H9 (cell line): ENCODE data around the gene IL12RB2. TPM values are rescaled to one million over a fixed set of nuclear protein-coding genes. Genes with fewer than 3 reads are reported as not detected.

Source experiments
- DNase-seq: peaks from one replicate; pipeline ENCODE4 v3.0.0-alpha.2; 2017
- H2AFZ ChIP-seq: one replicate; pipeline ENCODE4 v1.6.1; 2013; ENCODE audit warnings: mild to moderate bottlenecking, low read length, control low read depth, moderate library complexity
- H2AK5ac ChIP-seq: 2 replicates; pipeline ENCODE4 v1.6.1; 2013; ENCODE audit warnings: low read length, control low read depth, mixed read lengths; ENCODE audit not compliant: insufficient read length
- H2BK120ac ChIP-seq: one replicate; pipeline ENCODE4 v1.6.1; 2013; ENCODE audit warnings: low read depth, mild to moderate bottlenecking, low read length, control low read depth, inconsistent platforms; ENCODE audit not compliant: poor library complexity, severe bottlenecking
- H2BK12ac ChIP-seq: 2 replicates; pipeline ENCODE4 v1.6.1; 2013; ENCODE audit warnings: low read length, control low read depth, mixed read lengths, low read depth; ENCODE audit not compliant: insufficient read length
- H2BK15ac ChIP-seq: 2 replicates; pipeline ENCODE4 v1.6.1; 2013; ENCODE audit warnings: low read depth, low read length, control low read depth
- H2BK20ac ChIP-seq: one replicate; pipeline ENCODE4 v1.6.1; 2013; ENCODE audit warnings: low read depth, mild to moderate bottlenecking, low read length, control low read depth, inconsistent platforms; ENCODE audit not compliant: poor library complexity, severe bottlenecking
- H2BK5ac ChIP-seq: 2 replicates; pipeline ENCODE4 v1.6.1; 2013; ENCODE audit warnings: low read length, control low read depth, mixed read lengths; ENCODE audit not compliant: insufficient read length
- H3K14ac ChIP-seq: 2 replicates; pipeline ENCODE4 v1.6.1; 2013; ENCODE audit warnings: low read length, control low read depth; ENCODE audit not compliant: insufficient read depth
- H3K18ac ChIP-seq: 2 replicates; pipeline ENCODE4 v1.6.1; 2013; ENCODE audit warnings: low read depth, mild to moderate bottlenecking, mixed read lengths, low read length, control low read depth; ENCODE audit not compliant: insufficient read length
- H3K23ac ChIP-seq: 2 replicates; pipeline ENCODE4 v1.6.1; 2013; ENCODE audit warnings: low read length, control low read depth, mixed read lengths, low read depth; ENCODE audit not compliant: insufficient read length
- H3K23me2 ChIP-seq: 2 replicates; pipeline ENCODE4 v1.6.1; 2013; ENCODE audit warnings: low read depth, mild to moderate bottlenecking, mixed read lengths, low read length, control low read depth; ENCODE audit not compliant: insufficient read length, poor library complexity, severe bottlenecking
- H3K27ac ChIP-seq: 2 replicates; pipeline ENCODE4 v1.5.1; 2013; ENCODE audit warnings: low read length, control low read depth, mixed read lengths, low read depth; ENCODE audit not compliant: insufficient read length
- H3K27me3 ChIP-seq: 2 replicates; pipeline ENCODE4 v1.6.1; 2013; ENCODE audit warnings: low read length, control low read depth, inconsistent platforms; ENCODE audit not compliant: insufficient read depth
- H3K4ac ChIP-seq: 2 replicates; pipeline ENCODE4 v1.6.1; 2013; ENCODE audit warnings: low read depth, mild to moderate bottlenecking, control low read depth, inconsistent platforms, low read length, moderate library complexity
- H3K4me1 ChIP-seq: 2 replicates; pipeline ENCODE4 v1.6.1; 2013; ENCODE audit warnings: low read length, control low read depth, inconsistent platforms; ENCODE audit not compliant: insufficient read depth
- H3K4me2 ChIP-seq: 2 replicates; pipeline ENCODE4 v1.6.1; 2013; ENCODE audit warnings: low read length, control low read depth, mixed read lengths; ENCODE audit not compliant: insufficient read length, insufficient read depth
- H3K56ac ChIP-seq: 2 replicates; pipeline ENCODE4 v1.6.1; 2013; ENCODE audit warnings: low read depth, mild to moderate bottlenecking, mixed read lengths, low read length, control low read depth; ENCODE audit not compliant: insufficient read length
- H3K79me1 ChIP-seq: 2 replicates; pipeline ENCODE4 v1.6.1; 2013; ENCODE audit warnings: low read depth, mild to moderate bottlenecking, moderate library complexity, low read length, control low read depth, inconsistent platforms; ENCODE audit not compliant: insufficient read depth, poor library complexity, severe bottlenecking
- H3K79me2 ChIP-seq: 2 replicates; pipeline ENCODE4 v1.6.1; 2013; ENCODE audit warnings: low read length, control low read depth, inconsistent platforms; ENCODE audit not compliant: insufficient read depth
- H3K9ac ChIP-seq: 2 replicates; pipeline ENCODE4 v1.6.1; 2013; ENCODE audit warnings: low read length, control low read depth, mixed read lengths; ENCODE audit not compliant: insufficient read length; ENCODE audit errors: extremely low read depth
- H3K9me3 ChIP-seq: one replicate; pipeline ENCODE4 v1.6.1; 2013; ENCODE audit warnings: low read depth, low read length, inconsistent platforms; ENCODE audit not compliant: control insufficient read depth
- H3T11ph ChIP-seq: one replicate; pipeline ENCODE4 v1.6.1; 2013; ENCODE audit warnings: mild to moderate bottlenecking, low read length, control low read depth, inconsistent platforms
- H4K20me1 ChIP-seq: one replicate; pipeline ENCODE4 v1.6.1; 2013; ENCODE audit not compliant: control insufficient read depth, insufficient read length, insufficient read depth
- H4K5ac ChIP-seq: 2 replicates; pipeline ENCODE4 v1.6.1; 2013; ENCODE audit warnings: low read depth, mild to moderate bottlenecking, mixed read lengths, low read length, control low read depth; ENCODE audit not compliant: insufficient read length
- H4K8ac ChIP-seq: replicated peaks from 2 replicates; pipeline ENCODE4 v1.6.1; 2013; ENCODE audit warnings: low read length, control low read depth, mixed read lengths, low read depth; ENCODE audit not compliant: insufficient read length
- H4K91ac ChIP-seq: 2 replicates; pipeline ENCODE4 v1.6.1; 2013; ENCODE audit warnings: low read depth, mild to moderate bottlenecking, moderate library complexity, mixed read lengths, low read length, control low read depth; ENCODE audit not compliant: insufficient read length
- H3K27ac Mint-ChIP-seq, 3 experiments: 2 replicates in 2 of 3; 3 replicates in 1 of 3; pipeline ENCODE4 v1.8.0; 2020 to 2021; ENCODE audit warnings: mixed read lengths in 3 of 3, mild to moderate bottlenecking in 1 of 3, moderate library complexity in 1 of 3
- H3K27me3 Mint-ChIP-seq: 2 replicates; pipeline ENCODE4 v1.8.0; 2021; ENCODE audit warnings: low read depth, mild to moderate bottlenecking, moderate library complexity, mixed read lengths
- H3K36me3 Mint-ChIP-seq, 3 experiments: 2 replicates in 2 of 3; 3 replicates in 1 of 3; pipeline ENCODE4 v1.8.0; 2020 to 2021; ENCODE audit warnings: low read depth in 3 of 3, mixed read lengths in 3 of 3; ENCODE audit not compliant: insufficient read depth in 1 of 3
- H3K4me1 Mint-ChIP-seq, 2 experiments: 2 replicates each; pipeline ENCODE4 v1.8.0; 2020; ENCODE audit warnings: mixed read lengths in 2 of 2
- H3K4me3 Mint-ChIP-seq, 2 experiments: 2 replicates in 1 of 2; 3 replicates in 1 of 2; pipeline ENCODE4 v1.8.0; 2020 to 2021; ENCODE audit warnings: mild to moderate bottlenecking in 2 of 2, mixed read lengths in 2 of 2, moderate library complexity in 1 of 2
- H3K9me3 Mint-ChIP-seq, 2 experiments: 2 replicates in 1 of 2; 3 replicates in 1 of 2; pipeline ENCODE4 v1.8.0; 2020; ENCODE audit warnings: mild to moderate bottlenecking in 2 of 2, mixed read lengths in 2 of 2, moderate library complexity in 1 of 2
- WGBS: extraction: QIAGEN DNeasy Blood & Tissue Kit; methylation state at CpG from one replicate; pipeline ENCODE4 v1.1.7; 2013; ENCODE audit warnings: missing lambda C conversion rate, low lambda C conversion rate, mixed read lengths; ENCODE audit not compliant: insufficient read length; ENCODE audit errors: extremely low coverage; 5-methylcytosine and 5-hydroxymethylcytosine counted together
- total RNA-seq: library from RNA; stranded (reverse); gene quantifications from 2 replicates; pipeline ENCODE4 v1.2.1, GENCODE V29; 2021
- TF ChIP-seq, protein P1 (sequence below): fragments of 200-600 bp; sonication (generic); conservative IDR thresholded peaks from 3 replicates; pipeline ENCODE4 v1.8.0; 2021; ENCODE audit warnings: antibody characterized with exemption, mild to moderate bottlenecking

The IL12RB2 gene
- total RNA-seq, 1 experiment from 2014 or later, result 0.77 TPM

GRCh38 chr1:67407498-67407897, 99.8 kb downstream of the IL12RB2 start:
- H2AFZ ChIP-seq, result no peak overlapping the region
- no peaks in the 10 kb centered on the region for H3K27me3 Mint-ChIP-seq
- no peak overlapping the region for H2BK5ac ChIP-seq
- H3K4me1 Mint-ChIP-seq, result peaks cover 9 to 22% of the 10 kb centered on the region in 2 experiments; a peak in 3 of 4 replicates
- H2AK5ac ChIP-seq, result no peak overlapping the region
- no peaks in the 10 kb centered on the region for H3K9me3 ChIP-seq
- H2BK20ac ChIP-seq, result no peak overlapping the region
- no peak overlapping the region for H3K14ac ChIP-seq
- DNase-seq, result no peak
- no peaks in the 10 kb centered on the region for H3K9me3 Mint-ChIP-seq
- TF ChIP-seq, protein P1, sequence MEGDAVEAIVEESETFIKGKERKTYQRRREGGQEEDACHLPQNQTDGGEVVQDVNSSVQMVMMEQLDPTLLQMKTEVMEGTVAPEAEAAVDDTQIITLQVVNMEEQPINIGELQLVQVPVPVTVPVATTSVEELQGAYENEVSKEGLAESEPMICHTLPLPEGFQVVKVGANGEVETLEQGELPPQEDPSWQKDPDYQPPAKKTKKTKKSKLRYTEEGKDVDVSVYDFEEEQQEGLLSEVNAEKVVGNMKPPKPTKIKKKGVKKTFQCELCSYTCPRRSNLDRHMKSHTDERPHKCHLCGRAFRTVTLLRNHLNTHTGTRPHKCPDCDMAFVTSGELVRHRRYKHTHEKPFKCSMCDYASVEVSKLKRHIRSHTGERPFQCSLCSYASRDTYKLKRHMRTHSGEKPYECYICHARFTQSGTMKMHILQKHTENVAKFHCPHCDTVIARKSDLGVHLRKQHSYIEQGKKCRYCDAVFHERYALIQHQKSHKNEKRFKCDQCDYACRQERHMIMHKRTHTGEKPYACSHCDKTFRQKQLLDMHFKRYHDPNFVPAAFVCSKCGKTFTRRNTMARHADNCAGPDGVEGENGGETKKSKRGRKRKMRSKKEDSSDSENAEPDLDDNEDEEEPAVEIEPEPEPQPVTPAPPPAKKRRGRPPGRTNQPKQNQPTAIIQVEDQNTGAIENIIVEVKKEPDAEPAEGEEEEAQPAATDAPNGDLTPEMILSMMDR, result no peak
- H3K4me1 ChIP-seq, result no peaks in the 10 kb centered on the region
- H3K27ac ChIP-seq, result no peak overlapping the region
- H3K36me3 Mint-ChIP-seq, result peaks cover 4 to 29% (median 22%) of the 10 kb centered on the region in 3 experiments
- H3K23ac ChIP-seq, result no peak overlapping the region
- H4K20me1 ChIP-seq, result no peaks in the 10 kb centered on the region
- no peak overlapping the region for H4K5ac ChIP-seq
- no peak overlapping the region for H3K18ac ChIP-seq
- WGBS, result no CpG with 5 or more reads among the region's 5 CpGs
- H3K9ac ChIP-seq, result no peak overlapping the region
- H3K56ac ChIP-seq, result no peak overlapping the region
- H2BK12ac ChIP-seq, result no peak overlapping the region
- no peak overlapping the region for H4K91ac ChIP-seq
- no peaks in the 10 kb centered on the region for H3K27me3 ChIP-seq
- H3K79me2 ChIP-seq, result no peaks in the 10 kb centered on the region
- no peaks in the 10 kb centered on the region for H3K23me2 ChIP-seq
- peak overlapping the region in 1 of 3 experiments; percentile 58; a peak in 1 of 7 replicates for H3K27ac Mint-ChIP-seq
- no peak overlapping the region for H3K4ac ChIP-seq
- no peak overlapping the region for H3K4me3 Mint-ChIP-seq
- no peak overlapping the region for H4K8ac ChIP-seq
- no peak overlapping the region for H2BK15ac ChIP-seq
- no peaks in the 10 kb centered on the region for H3K79me1 ChIP-seq
- H3T11ph ChIP-seq, result no peak overlapping the region
- H2BK120ac ChIP-seq, result no peak overlapping the region
- H3K4me2 ChIP-seq, result no peak overlapping the region
